NCI-H2081 (cell line): ENCODE results near the gene GPR3.
A peak's percentile ranks its signal among the peaks of the same experiment; 100 is the strongest.
"Not testable (repeated sequence)": the region's sequence is repeated elsewhere in the genome, so short reads cannot be mapped to it uniquely, and the experiment has no call there.

Source experiments
- DNase-seq, 2 experiments: peaks; one replicate each; lab custom pipeline; 2025; lab: John Stamatoyannopoulos, UW

GPR3 gene

GRCh38 chr1:27400082-27400962 is 7.9 kb downstream of the GPR3 start:
- no peak for DNase-seq

GRCh38 chr1:27400963-27401341 is 8.5 kb downstream of the GPR3 start:
- no peak for DNase-seq

- peak in 1 of 2 experiments; percentile 11 for DNase-seq
Measured at GRCh38 chr1:27402349-27402754, 9.9 kb downstream of the GPR3 start.

- DNase-seq, result no peak
Measured at GRCh38 chr1:27403065-27403726, 10.8 kb downstream of the GPR3 start.

- no peak for DNase-seq
Measured at GRCh38 chr1:27403931-27404330, 11.5 kb downstream of the GPR3 start.

- DNase-seq, result no peak
Measured at GRCh38 chr1:27405074-27405473, 12.7 kb downstream of the GPR3 start.

- DNase-seq, result not testable (repeated sequence)
Measured at GRCh38 chr1:27405598-27406361, 13.4 kb downstream of the GPR3 start.

- DNase-seq, result no peak
Measured at GRCh38 chr1:27406362-27406680, 13.9 kb downstream of the GPR3 start.

GRCh38 chr1:27406791-27407190 is 14.4 kb downstream of the GPR3 start:
- DNase-seq, result not testable (repeated sequence)

GRCh38 chr1:27408151-27408550 is 15.7 kb downstream of the GPR3 start:
- DNase-seq, result no peak

- no peak for DNase-seq
Measured at GRCh38 chr1:27409669-27410068, 17.2 kb downstream of the GPR3 start.

GRCh38 chr1:27410709-27411108 is 18.3 kb downstream of the GPR3 start:
- DNase-seq, result no peak

GRCh38 chr1:27412502-27412901 is 20.1 kb downstream of the GPR3 start:
- DNase-seq, result no peak

- DNase-seq, result no peak
Measured at GRCh38 chr1:27413004-27413403, 20.6 kb downstream of the GPR3 start.

- DNase-seq, result no peak
Measured at GRCh38 chr1:27414091-27414490, 21.7 kb downstream of the GPR3 start.

GRCh38 chr1:27416387-27417111 is 24.1 kb downstream of the GPR3 start:
- peak; percentile 57 to 75 for DNase-seq

- DNase-seq, result no peak
Measured at GRCh38 chr1:27417713-27418112, 25.3 kb downstream of the GPR3 start.

- no peak for DNase-seq
Measured at GRCh38 chr1:27418326-27419185, 26.1 kb downstream of the GPR3 start.

- DNase-seq, result no peak
Measured at GRCh38 chr1:27423709-27424108, 31.3 kb downstream of the GPR3 start.

- DNase-seq, result no peak
Measured at GRCh38 chr1:27427329-27427728, 34.9 kb downstream of the GPR3 start.

GRCh38 chr1:27427816-27428315 is 35.4 kb downstream of the GPR3 start:
- DNase-seq, result no peak
